NCI-H146 (cell line): ENCODE data around the gene HIPK1.

Experiments used
- DNase-seq: peaks from one replicate; lab custom pipeline; 2025; lab: John Stamatoyannopoulos, UW

HIPK1 gene

DNA sequence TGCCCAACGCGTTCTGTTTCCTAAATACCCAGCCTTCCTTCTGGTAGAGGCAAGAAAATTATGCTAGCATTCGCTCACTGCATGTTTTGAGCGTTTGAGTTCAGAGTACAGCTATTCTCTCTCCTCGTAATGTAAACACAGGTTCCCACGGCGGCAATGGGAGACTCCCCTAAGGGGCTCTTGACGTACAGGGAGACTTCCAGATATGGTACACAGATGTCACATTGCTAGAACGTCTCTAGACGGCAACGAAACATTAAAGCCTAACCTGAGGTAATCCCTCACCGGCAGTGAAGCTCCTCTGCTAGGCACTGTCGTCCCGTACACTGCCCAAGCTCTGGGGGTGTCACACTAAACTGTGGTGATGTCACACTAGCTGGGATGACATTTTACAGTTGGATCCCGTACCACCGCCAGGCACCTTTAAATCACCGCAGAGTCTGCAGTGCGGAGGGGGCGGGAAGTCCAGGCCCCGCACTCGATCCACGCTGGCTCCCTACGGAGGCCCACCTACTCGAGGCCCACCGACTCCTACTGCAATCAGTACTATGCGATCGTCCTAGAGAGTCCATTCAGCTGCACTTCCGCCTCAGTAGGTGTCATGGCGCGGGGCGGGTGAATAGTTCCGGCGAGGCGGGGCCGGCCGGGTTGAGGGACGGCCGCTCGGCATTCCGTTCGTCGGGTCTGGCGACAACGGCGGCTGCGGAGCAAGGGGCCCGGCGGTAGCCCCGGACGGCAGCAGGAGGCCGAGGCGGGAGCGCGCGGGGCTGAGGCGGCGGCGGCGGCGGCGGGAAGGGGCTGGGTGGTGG is at the start of gene HIPK1:
Gene HIPK1 (plus strand): TSS at position 384 of the 809 bp plus-strand sequence.
- peak; percentile 92 for DNase-seq

DNA sequence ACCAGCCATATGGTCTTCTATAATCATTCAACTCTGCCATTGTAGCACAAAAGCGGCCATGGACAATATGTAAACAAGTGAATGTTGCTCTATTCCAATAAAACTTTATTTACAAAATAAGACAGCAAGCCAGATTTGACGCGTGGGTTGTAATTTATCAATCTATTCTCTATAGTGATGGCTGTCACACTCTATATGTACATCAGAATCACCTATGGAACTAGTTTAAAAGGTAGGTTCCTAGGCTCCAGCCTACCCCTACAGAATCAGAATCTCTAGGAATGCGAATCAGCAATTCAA is 49.4 kb upstream of the HIPK1 start:
- no peak for DNase-seq

DNA sequence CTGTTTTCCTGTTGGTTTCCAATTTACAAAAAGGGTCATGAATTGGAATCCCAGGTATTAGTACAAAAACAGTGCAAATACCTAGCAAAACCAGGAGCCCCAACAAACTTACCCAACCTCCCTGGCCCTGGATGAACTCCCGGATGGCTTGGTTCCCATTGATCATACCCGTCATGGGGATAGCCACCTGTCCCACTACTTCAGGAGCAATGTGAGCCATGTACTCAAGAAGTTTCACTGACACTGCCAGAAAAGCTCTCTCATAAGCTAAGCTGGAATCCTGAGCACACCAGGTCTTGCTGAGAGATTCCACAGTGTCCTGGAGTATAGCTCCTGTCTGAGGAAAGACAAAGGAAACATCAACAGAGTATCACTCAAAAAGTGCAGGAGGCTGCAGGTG is 47.5 kb upstream of the HIPK1 start:
- DNase-seq, result no peak

DNA sequence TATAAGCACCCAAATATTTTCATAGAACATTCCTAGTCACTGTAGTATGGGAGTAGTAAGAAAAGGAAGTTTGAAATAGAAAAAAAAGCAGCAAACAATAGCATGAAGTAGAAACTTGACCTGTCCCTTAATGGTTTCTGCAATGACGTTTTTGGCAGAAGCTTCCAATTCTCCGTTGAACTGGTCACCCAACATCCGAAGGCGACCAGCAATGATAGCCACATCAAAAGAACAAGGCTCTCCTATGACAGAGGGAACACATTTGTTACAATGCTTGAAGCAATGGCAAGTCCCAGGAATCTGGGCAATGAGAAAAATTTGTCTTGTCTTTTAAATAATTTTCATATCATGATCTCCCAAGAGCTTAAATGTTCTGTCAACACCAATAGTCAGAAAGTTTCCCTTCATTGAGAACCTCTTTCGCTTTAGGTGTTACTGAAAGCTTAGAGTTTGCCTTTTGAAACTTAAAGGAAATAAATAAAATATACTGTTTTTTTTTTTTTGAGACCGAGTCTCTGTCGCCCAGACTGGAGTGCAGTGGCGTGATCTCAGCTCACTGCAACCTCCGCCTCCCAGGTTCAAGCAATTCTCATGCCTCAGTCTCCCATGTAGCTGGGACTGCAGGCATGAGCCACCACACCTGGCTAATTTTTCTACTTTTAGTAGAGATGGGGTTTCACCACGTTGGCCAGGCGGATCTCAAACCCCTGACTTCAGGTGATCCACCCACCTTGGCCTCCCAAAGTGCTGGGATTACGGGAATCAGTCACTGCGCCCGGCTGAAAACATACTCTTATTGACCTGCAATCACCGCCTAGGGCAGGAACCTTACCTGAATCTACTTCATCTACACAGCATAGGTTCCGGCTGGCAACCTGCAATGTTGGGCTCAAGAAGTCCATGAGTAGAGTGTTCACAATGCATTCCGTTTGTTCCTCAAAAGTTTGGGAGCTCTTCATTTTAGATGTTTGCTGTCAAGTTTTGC is 42.4 kb upstream of the HIPK1 start:
- no peak for DNase-seq

DNA sequence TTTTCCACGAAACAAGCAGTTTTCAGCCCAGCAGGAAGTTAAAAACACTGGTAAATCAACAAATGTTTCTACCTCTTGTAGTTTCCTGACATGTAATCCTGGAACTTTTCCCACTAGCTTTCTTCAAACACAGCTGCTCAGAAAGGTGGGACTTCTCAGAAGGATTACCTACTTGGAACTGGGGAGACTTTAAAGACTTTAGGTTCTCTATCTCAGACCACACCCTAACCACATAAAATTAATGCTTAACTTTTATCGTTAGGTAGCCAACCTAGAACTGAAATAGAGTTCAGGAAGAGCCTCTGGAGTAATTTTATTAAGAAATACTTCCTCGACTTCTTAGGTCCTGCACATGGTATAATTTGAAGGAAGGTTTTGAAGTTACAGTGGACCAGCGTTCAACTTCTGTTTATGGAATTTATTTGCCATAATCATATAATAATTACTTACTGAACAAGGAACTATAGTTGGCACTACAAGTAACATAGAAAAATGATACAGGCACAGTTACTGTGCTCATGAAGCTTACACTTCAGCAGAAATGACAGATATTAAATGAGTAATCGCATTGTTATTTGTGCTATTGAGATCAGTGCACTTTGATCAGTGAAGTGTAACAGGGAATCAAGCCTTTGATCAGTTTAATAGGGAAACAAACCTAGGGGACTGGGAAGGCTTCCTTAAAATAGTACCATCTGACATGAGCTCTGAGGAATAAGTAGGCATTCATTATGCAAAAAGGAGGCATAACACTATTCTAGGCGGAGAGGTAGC is 41.5 kb upstream of the HIPK1 start, which contains the start of gene BCL2L15:
Gene BCL2L15 (minus strand): TSS at position 180 of the 774 bp plus-strand sequence. CDS start 206 bp downstream, outside the sequence.
- no peak for DNase-seq

DNA sequence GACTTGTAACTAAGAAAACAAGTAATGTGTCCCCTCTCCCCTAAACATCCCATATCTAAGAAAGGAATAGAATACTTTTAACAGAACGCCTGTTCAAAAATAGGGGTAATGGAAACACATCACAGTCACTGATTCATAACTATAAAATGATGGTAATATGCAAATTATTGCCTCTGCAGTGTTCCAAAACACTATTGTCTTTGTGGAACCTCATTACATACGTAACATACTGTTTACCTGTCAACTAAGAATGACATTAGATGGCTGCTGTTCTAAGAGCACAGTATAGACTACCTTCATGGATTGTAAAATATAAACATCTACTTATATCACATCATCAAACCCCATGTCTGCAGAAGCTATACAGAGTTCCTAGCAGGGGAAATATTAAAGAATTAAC is 38.3 kb upstream of the HIPK1 start:
- DNase-seq, result no peak

DNA sequence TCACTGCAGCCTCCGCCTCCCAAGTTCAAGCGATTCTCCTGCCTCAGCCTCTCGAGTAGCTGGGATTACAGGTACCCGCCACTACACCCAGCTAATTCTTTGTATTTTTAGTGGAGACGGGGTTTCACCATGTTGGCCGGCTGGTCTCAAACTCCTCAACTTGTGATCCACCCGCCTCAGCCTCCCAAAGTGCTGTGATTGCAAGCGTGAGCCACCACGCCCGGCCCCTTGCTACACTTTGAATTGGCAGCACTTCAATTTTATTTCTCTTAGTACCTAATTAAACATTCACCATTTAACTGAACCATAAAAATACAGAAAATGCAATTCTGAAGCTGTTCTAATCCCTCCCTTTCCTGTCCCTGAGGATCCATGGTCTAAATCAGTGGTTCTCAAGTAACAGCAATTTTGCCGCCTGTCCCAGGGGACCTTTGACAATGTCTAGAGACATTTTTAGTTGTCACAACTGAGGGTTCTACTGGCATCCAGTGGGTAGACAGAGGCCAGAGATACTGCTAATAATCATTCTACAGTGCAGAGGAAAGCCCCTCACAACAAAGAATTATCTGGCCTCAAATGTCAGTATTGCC is 37.4 kb upstream of the HIPK1 start:
- DNase-seq, result no peak

DNA sequence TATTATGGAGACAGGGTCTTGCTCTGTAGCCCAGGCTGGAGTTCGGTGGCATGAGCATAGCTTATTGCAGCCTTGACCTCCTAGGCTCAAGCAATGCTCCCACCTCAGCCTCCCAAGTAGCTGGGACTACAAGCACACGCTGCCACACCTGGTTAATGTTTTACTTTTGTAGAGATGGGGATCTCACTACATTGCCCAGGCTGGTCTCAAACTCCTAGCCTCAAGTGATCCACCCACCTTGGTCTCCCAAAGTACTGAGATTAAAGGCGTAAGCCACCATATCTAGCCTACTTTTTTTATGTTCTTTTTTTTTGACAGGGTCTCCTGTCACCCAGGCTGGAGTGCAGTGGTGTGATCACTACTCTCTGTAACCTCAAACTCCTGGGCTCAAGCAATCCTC is 35.9 kb upstream of the HIPK1 start:
- no peak for DNase-seq

DNA sequence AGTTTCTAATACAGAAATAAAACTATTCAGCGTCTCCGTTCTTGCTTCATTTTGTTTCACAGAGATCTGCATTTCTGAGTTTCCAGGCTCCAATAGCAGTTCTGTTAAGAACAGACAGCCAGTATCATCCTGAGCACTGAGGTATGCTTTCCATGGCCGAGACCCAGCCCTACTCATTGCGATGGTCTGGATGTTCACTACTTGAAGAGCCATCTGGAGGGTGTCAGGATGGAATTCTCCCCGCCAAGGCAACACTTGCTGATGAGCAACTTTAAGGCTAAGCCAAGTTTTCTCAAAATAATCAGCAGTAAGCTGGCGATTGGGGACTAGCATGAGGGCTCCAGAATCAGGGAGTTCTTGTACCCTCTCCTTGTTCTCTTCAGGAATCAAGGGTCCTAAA is 34.0 kb upstream of the HIPK1 start:
- DNase-seq, result no peak

DNA sequence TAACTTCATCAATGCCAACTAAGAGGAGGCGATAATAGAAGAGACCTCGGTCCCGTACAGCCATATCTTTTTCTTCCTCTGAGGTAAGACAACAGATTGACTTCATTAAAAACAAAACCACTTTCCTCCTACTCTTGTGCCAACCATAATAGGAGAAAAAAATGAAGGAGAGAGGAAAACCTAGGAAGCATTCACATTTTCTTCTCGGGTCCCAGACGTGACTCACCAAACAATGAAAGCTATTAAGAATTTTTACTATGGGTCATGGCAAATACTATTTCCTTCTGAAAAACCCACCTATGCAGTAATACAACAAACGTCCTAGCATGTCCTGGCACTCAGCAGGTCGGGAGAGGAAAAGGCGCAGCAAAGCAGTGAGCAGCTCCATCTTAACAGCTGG is 33.2 kb upstream of the HIPK1 start:
- DNase-seq, result no peak

DNA sequence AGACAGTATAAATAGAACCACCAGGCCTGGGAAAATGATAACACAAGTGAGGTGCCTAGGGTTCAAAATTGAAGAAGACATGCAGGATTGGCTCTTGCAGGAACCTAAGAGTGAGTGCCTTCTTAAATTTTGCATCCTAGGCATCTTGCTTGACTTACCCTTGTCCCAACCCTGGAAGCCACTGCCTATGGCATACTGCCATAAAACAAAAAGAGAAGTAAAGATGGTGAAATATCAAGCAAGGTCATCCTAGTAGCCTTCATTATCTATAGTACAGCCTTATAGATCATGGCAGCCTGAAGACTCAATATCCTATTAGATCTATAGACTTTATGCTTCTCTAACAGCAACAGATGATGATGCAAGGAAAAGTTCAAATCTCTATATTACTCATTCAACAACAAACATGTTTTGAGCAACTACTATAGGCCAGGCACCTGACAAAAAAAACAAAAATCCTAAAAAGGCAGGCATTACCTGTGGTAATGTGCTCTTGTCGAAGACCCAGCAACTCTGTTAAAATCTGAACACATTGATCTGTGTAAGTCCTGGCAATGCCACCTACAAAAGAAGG is 30.8 kb upstream of the HIPK1 start:
- DNase-seq, result no peak

DNA sequence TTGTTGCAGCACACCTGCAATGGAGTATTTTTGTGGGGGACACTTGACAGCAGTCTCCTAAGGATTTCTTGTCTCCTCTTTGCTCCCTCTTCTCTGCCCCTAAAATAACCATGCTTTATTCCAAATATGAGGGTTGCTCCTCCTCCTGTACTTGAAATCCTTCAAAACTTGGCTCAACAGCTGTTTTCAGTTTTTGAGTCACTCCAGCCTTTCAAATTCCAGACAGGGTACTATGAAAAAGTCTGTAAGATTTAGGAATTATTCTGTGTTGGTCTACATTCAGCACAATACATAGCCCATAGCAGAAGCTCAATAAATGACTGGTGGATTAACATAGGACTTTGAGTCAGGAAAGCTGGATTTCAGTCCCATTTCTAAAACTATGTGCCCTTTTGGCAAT is 30.0 kb upstream of the HIPK1 start:
- no peak for DNase-seq

DNA sequence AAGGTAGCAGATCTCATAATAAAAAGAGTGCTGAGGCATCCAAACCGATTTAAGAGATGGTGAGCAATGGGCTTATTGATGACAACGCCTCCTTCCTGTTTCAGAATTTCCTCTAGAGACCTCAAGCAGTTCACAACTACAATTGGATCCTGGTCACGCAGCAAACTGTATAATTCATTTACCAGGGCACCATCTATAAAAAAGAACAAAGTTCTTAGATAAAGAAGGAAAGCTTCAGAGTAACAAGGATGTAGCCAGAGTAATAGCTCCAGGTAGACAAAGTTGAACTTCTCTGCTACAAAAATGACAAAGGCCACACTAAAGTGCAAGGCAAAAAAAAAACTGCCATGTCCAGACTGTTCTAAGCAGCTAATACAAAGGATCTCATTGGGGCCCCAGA is 27.9 kb upstream of the HIPK1 start:
- no peak for DNase-seq

DNA sequence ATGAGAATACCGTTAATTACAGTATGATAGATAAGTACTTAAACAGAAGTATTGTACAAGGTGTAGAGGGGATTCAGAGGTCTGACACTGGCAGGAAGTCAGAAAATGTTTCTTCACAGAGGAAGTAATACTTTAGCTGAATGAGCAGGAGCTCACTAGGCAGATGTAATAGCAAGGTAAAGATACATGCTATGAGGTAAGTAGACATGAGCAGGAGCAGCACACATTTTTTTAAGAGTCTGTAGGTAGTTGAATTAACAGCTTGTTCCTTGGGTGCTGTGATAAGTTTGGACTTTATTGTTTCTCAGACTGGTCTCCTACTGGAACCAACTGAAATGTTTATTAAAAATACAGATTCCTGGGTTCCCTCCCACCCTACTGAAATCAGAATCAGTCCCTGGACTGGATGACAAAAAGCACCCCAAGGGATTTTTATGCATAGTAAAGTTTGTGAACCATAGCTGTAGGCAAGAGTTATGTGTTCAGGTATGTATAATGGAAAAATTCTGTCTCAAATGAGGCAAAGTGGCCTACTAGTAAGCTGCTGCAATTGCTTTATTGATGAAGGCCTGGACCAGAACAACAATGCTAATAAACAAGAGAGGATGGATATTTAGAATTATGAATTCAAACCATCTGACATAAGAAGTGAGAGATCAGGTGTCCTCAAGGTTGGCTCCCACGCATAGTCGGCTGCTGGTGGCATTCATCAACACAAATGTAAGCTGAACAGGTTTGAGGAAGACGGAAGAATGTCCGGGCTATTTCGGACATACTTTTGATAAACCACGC is 25.4 kb upstream of the HIPK1 start:
- no peak for DNase-seq

DNA sequence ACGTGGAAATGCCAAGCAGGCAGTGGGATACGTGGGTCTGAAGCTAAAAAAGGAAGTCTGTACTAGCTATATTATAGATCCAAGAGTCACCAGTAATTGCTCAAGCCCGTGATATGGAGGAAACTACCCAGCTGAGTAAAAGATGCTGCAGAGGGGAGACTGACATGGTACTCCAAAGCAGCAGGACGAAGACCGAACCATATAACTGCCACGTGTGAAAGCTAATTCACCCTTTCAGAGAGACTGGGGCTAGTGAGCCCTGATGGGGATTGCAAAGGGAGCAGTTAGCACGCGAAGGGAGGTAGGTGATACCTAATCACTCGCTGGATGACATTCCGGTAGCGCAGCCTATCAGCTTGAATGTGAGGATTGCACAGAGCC is 24.8 kb upstream of the HIPK1 start:
- DNase-seq, result peak; percentile 79

DNA sequence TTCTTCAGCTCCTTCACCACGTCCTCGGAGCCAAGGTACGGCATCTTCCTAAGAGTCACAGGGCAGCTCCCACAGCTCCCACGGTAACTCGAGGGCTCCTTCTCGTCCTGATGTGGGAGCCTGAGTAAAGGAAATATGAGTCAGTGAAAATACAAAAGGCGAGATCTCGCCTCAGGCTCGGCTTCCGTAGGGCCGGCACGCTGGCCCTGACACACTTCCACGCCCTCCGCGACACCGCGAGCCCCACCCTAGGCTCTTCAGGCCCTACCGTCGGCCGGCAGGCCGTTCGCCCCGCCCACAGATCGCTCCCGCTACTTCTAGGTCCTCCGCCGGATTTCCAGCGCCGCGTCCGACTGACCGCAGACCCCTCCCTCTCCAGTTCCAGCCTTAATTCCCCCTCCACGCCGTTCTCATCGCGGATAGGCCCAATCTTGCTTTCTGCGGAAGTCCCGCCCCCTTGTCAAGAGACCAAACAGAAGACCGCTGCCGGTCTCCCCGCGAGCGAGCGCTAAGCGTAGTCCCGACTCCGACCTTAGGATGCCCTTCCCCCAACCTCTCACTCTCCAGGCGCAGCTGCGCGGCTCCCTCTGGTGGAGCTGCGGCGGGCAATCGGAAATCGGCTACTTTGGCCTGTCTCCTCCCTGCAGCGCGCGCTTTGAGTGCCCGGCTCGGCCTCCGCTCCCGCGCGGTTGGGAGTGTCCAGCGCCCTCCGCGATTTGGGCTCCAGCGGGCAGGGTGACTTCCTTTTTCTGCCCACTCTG is 24.3 kb upstream of the HIPK1 start, which contains the start of the genes AP4B1 and DCLRE1B:
Gene AP4B1 (minus strand): TSS at position 126 of the 761 bp plus-strand sequence. CDS start 82 bp downstream, at position 44.
Gene DCLRE1B (plus strand): TSS at position 653 of the 761 bp plus-strand sequence. CDS start 261 bp downstream, outside the sequence.
- DNase-seq, result peak; percentile 100

DNA sequence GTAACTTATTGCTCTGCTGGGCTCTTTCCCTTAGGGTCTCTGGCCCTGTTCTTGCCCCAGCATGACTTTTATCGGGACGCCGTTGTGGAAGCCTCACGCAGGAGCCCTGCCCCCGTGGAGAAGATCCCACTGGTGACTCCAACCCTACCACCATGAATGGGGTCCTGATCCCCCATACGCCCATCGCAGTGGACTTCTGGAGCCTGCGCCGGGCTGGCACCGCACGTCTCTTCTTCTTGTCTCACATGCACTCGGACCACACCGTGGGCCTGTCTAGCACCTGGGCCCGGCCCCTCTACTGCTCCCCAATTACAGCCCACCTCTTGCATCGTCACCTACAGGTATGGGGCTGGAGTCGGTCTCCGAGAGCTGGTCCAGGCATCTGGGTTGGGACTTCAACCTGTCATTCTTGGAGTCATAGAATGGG is 23.7 kb upstream of the HIPK1 start:
- peak; percentile 65 for DNase-seq

DNA sequence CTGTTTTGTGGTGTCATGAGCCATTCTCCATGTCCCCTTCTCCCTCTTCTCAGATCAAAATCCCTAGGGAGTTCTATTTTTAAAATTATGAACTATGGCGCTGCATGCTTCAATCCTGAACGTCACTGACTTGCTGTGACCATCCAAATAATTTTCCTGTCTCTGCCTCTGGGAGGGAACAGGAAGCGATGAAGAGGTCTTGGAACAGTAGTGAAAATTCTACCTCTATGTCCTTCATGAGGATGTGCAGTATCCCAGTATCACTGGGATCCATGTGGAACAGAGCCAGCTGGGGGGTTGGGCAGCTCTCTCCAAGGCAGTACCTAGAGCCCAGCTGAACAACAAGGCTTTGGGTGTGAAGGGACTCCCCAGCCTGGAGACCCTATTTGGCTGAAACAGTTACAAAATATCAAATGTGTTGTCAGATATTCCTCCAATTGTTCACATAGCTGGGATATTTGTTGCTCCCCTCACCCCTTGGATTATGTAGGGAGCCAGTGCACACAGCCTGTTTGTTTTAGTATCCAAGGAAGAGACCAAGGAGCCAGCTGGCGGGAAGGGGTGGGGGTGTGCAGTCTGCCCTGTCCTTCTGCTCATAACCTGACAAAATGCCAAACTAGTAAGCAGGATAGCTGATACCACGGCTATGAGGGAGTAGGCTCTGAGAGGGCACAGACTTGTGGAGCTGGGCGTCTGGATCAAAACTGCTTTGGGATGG is 16.4 kb upstream of the HIPK1 start:
- DNase-seq, result no peak

DNA sequence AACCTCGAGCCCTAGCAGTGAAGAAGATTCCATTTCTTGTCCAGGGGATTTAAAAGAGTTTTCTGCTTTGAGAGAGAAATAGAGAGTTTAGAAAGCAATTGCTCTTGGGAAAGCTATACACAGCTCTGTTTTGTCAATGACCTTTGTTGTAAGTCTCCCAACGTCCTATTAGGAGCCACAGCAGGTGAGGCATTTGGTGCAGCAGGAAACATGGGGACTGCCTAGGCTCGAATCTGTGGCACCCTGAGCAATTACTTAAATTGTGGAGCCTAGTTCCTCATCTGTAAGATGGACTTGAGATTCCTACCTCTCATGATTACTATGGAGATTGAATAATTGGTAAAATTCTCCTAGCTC is 15.8 kb upstream of the HIPK1 start:
- DNase-seq, result no peak
